Trophoblast cell (in vitro differentiated cells and primary cell): ENCODE results near the gene SIRPA.

ENCODE experiments used
- DNase-seq, 2 donors: peaks; one replicate each; pipeline ENCODE4 v3.0.0-alpha.2; 2016
- H2AFZ ChIP-seq: 2 replicates; pipeline ENCODE4 v1.6.1; 2013; ENCODE audit warnings: low read length, moderate library complexity, mild to moderate bottlenecking; ENCODE audit not compliant: insufficient read depth, poor library complexity
- H2AK5ac ChIP-seq: 2 replicates; pipeline ENCODE4 v1.6.1; 2013; ENCODE audit warnings: mild to moderate bottlenecking, low read length
- H2BK120ac ChIP-seq: 2 replicates; pipeline ENCODE4 v1.6.1; 2013; ENCODE audit warnings: low read length, mild to moderate bottlenecking, moderate library complexity; ENCODE audit not compliant: insufficient read depth, poor library complexity
- H2BK12ac ChIP-seq: 2 replicates; pipeline ENCODE4 v1.6.1; 2013; ENCODE audit warnings: mild to moderate bottlenecking, low read length, moderate library complexity
- H2BK5ac ChIP-seq: 2 replicates; pipeline ENCODE4 v1.6.1; 2013; ENCODE audit warnings: low read length, low read depth, moderate library complexity, mild to moderate bottlenecking; ENCODE audit not compliant: poor library complexity
- H3K14ac ChIP-seq: 2 replicates; pipeline ENCODE4 v1.6.1; 2013; ENCODE audit warnings: mild to moderate bottlenecking, low read length
- H3K18ac ChIP-seq: 2 replicates; pipeline ENCODE4 v1.6.1; 2013; ENCODE audit warnings: mild to moderate bottlenecking, low read length
- H3K23ac ChIP-seq: 2 replicates; pipeline ENCODE4 v1.6.1; 2013; ENCODE audit warnings: low read length
- H3K27ac ChIP-seq: 2 replicates; pipeline ENCODE4 v1.5.1; 2013; ENCODE audit warnings: low read depth, mild to moderate bottlenecking, inconsistent platforms, low read length, moderate library complexity
- H3K27me3 ChIP-seq: 2 replicates; pipeline ENCODE4 v1.6.1; 2013; ENCODE audit warnings: inconsistent platforms, mild to moderate bottlenecking, low read length, moderate library complexity; ENCODE audit not compliant: insufficient read depth
- H3K36me3 ChIP-seq, 2 experiments: 1 replicate in 1 of 2; 2 replicates in 1 of 2; pipeline ENCODE4 v1.6.1; 2013; ENCODE audit warnings: low read length in 2 of 2, mild to moderate bottlenecking in 2 of 2, moderate library complexity in 1 of 2; ENCODE audit not compliant: insufficient read depth in 2 of 2, control insufficient read depth in 1 of 2
- H3K4ac ChIP-seq: 2 replicates; pipeline ENCODE4 v1.6.1; 2013; ENCODE audit warnings: low read depth, mild to moderate bottlenecking, low read length, moderate library complexity
- H3K4me1 ChIP-seq, 2 experiments: 1 replicate in 1 of 2; 2 replicates in 1 of 2; pipeline ENCODE4 v1.6.1; 2013; ENCODE audit warnings: low read length in 2 of 2, mild to moderate bottlenecking in 2 of 2, moderate library complexity in 1 of 2; ENCODE audit not compliant: insufficient read depth in 2 of 2, control insufficient read depth in 1 of 2
- H3K4me2 ChIP-seq: 2 replicates; pipeline ENCODE4 v1.6.1; 2013; ENCODE audit warnings: inconsistent platforms, mild to moderate bottlenecking, low read length, moderate library complexity
- H3K4me3 ChIP-seq: 2 replicates; pipeline ENCODE4 v1.5.1; 2013; ENCODE audit warnings: mild to moderate bottlenecking, low read depth, low read length, inconsistent platforms
- H3K79me1 ChIP-seq: one replicate; pipeline ENCODE4 v1.6.1; 2013; ENCODE audit warnings: low read length
- H3K79me2 ChIP-seq: 2 replicates; pipeline ENCODE4 v1.6.1; 2013; ENCODE audit warnings: low read length, mild to moderate bottlenecking; ENCODE audit not compliant: control insufficient read depth, insufficient read depth, poor library complexity
- H3K9ac ChIP-seq: 2 replicates; pipeline ENCODE4 v1.6.1; 2013; ENCODE audit warnings: mild to moderate bottlenecking, low read length
- H3K9me3 ChIP-seq: 2 replicates; pipeline ENCODE4 v1.6.1; 2013; ENCODE audit warnings: low read depth, mild to moderate bottlenecking, control low read depth, inconsistent platforms, low read length; ENCODE audit not compliant: insufficient read depth
- H4K12ac ChIP-seq: 2 replicates; pipeline ENCODE4 v1.6.1; 2013; ENCODE audit warnings: low read depth, mild to moderate bottlenecking, low read length, moderate library complexity
- H4K8ac ChIP-seq: 2 replicates; pipeline ENCODE4 v1.6.1; 2013; ENCODE audit warnings: low read depth, mild to moderate bottlenecking, low read length, moderate library complexity
- H4K91ac ChIP-seq: one replicate; pipeline ENCODE4 v1.6.1; 2013; ENCODE audit warnings: low read depth, mild to moderate bottlenecking, low read length, moderate library complexity
- WGBS: extraction: QIAGEN DNeasy Blood & Tissue Kit; methylation state at CpG from one replicate; pipeline ENCODE4 v1.1.7; 2013; ENCODE audit warnings: missing lambda C conversion rate; ENCODE audit not compliant: insufficient read length, insufficient coverage; ENCODE audit errors: extremely low coverage; 5-methylcytosine and 5-hydroxymethylcytosine counted together

Gene SIRPA

DNA sequence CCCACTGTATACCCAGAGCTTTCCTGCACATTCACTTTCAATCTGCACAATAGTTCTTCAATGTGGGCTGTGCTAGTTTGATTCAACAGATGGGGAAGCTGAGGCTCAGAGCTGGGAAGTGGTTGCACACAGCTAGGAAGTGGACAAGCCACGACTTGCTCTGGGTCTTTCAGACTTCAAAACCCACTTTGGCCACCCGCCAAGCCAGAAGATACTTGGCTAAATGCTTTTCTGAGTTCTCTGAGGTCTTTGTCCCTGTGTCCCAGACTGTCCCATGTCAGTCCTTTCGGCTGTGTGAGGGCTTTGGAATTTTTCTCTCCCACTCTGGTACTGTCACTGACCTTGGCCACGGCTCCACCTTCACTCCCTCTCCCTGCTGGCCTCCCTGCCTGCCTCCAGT is 88.1 kb downstream of the SIRPA start:
- Histone ChIP-seq H2BK12ac (no peak overlapping the region), H3K9ac (no peak overlapping the region), H3K4me3 (no peak overlapping the region), H3K9me3 (no peaks in the 10 kb centered on the region), H3K18ac (no peak overlapping the region), H2BK120ac (no peak overlapping the region), H3K27ac (no peak overlapping the region), H3K4me2 (no peak overlapping the region), H2AK5ac (no peak overlapping the region), H3K14ac (no peak overlapping the region), H3K79me2 (no peaks in the 10 kb centered on the region), H3K36me3 (no peaks in the 10 kb centered on the region), H4K12ac (no peak overlapping the region), H3K27me3 (no peaks in the 10 kb centered on the region), H3K4ac (no peak overlapping the region), H3K79me1 (no peaks in the 10 kb centered on the region), H4K8ac (no peak overlapping the region), H2AFZ (no peak overlapping the region), H2BK5ac (no peak overlapping the region), H3K4me1 (no peaks in the 10 kb centered on the region), H4K91ac (no peak overlapping the region), H3K23ac (no peak overlapping the region)
- no CpG with 5 or more reads among the region's 4 CpGs for WGBS
- DNase-seq = no peak

- DNase-seq = no peak
- H2AK5ac ChIP-seq = no peak overlapping the region
- no CpG with 5 or more reads among the region's 3 CpGs for WGBS
- no peak overlapping the region for H3K18ac ChIP-seq
- no peaks in the 10 kb centered on the region for H3K79me1 ChIP-seq
- no peak overlapping the region for H2BK120ac ChIP-seq
- no peaks in the 10 kb centered on the region for H3K36me3 ChIP-seq
- H4K91ac ChIP-seq = no peak overlapping the region
- no peak overlapping the region for H2BK12ac ChIP-seq
- no peaks in the 10 kb centered on the region for H3K27me3 ChIP-seq
- H4K8ac ChIP-seq = no peak overlapping the region
- no peak overlapping the region for H3K4me3 ChIP-seq
- H3K14ac ChIP-seq = no peak overlapping the region
- no peaks in the 10 kb centered on the region for H3K9me3 ChIP-seq
- H3K27ac ChIP-seq = no peak overlapping the region
- H4K12ac ChIP-seq = no peak overlapping the region
- H3K4ac ChIP-seq = no peak overlapping the region
- H2BK5ac ChIP-seq = no peak overlapping the region
- H3K4me1 ChIP-seq = no peaks in the 10 kb centered on the region
- no peak overlapping the region for H3K4me2 ChIP-seq
- no peaks in the 10 kb centered on the region for H3K79me2 ChIP-seq
- H2AFZ ChIP-seq = no peak overlapping the region
- H3K23ac ChIP-seq = no peak overlapping the region
- H3K9ac ChIP-seq = no peak overlapping the region
These were observed 92.6 kb downstream of the SIRPA start for GRCh38 chr20:1987826-1988225.
